ENCODE measurements around the gene LOXL4.

LOXL4 gene

GRCh38 chr10:98223874-98224273 lies 44.1 kb downstream of the LOXL4 start:
- no peak for TF ChIP-seq CTCF (conservative IDR thresholded peaks at IDR 0.05; ENCODE audit: low read length)
- no peak for DNase-seq (ENCODE audit: low read depth)
- H3K4me3 ChIP-seq (ENCODE audit: low read length), result no peak overlapping the region

- no peak overlapping the region for H3K4me3 ChIP-seq (ENCODE audit: low read length)
- no peak for TF ChIP-seq CTCF (conservative IDR thresholded peaks at IDR 0.05; ENCODE audit: low read length)
- no peak for DNase-seq (ENCODE audit: low read depth)
Observed at GRCh38 chr10:98217801-98218200, 50.2 kb downstream of the LOXL4 start.

GRCh38 chr10:98215373-98215772 lies 52.6 kb downstream of the LOXL4 start:
- no peak for TF ChIP-seq CTCF (conservative IDR thresholded peaks at IDR 0.05; ENCODE audit: low read length)
- no peak overlapping the region for H3K4me3 ChIP-seq (ENCODE audit: low read length)
- no peak for DNase-seq (ENCODE audit: low read depth)

GRCh38 chr10:98213740-98214139 lies 54.3 kb downstream of the LOXL4 start:
- TF ChIP-seq CTCF (conservative IDR thresholded peaks at IDR 0.05; ENCODE audit: low read length), result no peak
- no peak for DNase-seq (ENCODE audit: low read depth)
- no peak overlapping the region for H3K4me3 ChIP-seq (ENCODE audit: low read length)

GRCh38 chr10:98212196-98212595 lies 55.8 kb downstream of the LOXL4 start:
- no peak overlapping the region for H3K4me3 ChIP-seq (ENCODE audit: low read length)
- DNase-seq (ENCODE audit: low read depth), result no peak
- TF ChIP-seq CTCF (conservative IDR thresholded peaks at IDR 0.05; ENCODE audit: low read length), result no peak

GRCh38 chr10:98209441-98209840 lies 58.6 kb downstream of the LOXL4 start:
- DNase-seq (ENCODE audit: low read depth), result no peak
- TF ChIP-seq CTCF (conservative IDR thresholded peaks at IDR 0.05; ENCODE audit: low read length), result no peak
- H3K4me3 ChIP-seq (ENCODE audit: low read length), result no peak overlapping the region

GRCh38 chr10:98208925-98209324 lies 59.1 kb downstream of the LOXL4 start:
- no peak for TF ChIP-seq CTCF (conservative IDR thresholded peaks at IDR 0.05; ENCODE audit: low read length)
- no peak overlapping the region for H3K4me3 ChIP-seq (ENCODE audit: low read length)
- DNase-seq (ENCODE audit: low read depth), result no peak

Measured in AG10803 (cell line).